GM21825 (cell line): ENCODE results near the gene FOXR1.

Experiments used
- ATAC-seq: cut with Tn5 transposase; IDR thresholded peaks from one replicate; pipeline ENCODE4 v1.9.1; 2021; ENCODE audit warnings: mild to moderate bottlenecking, moderate library complexity; ENCODE audit not compliant: unreplicated experiment

The FOXR1 gene

GRCh38 chr11:119025099-119025473 is 53.5 kb downstream of the FOXR1 start:
- ATAC-seq = no peak

- no peak for ATAC-seq
These were observed 54.0 kb downstream of the FOXR1 start for GRCh38 chr11:119025541-119025940.

GRCh38 chr11:119025978-119026766 is 54.6 kb downstream of the FOXR1 start:
- ATAC-seq = no peak

- ATAC-seq = no peak
These were observed 55.4 kb downstream of the FOXR1 start for GRCh38 chr11:119026970-119027369.

GRCh38 chr11:119027561-119028345 is 56.2 kb downstream of the FOXR1 start:
- ATAC-seq = no peak

GRCh38 chr11:119028346-119029068 is 56.9 kb downstream of the FOXR1 start:
- ATAC-seq = no peak

- ATAC-seq = no peak
These were observed 57.4 kb downstream of the FOXR1 start for GRCh38 chr11:119029069-119029339.

GRCh38 chr11:119029340-119030028 is 57.9 kb downstream of the FOXR1 start:
- no peak for ATAC-seq

- ATAC-seq = no peak
These were observed 58.4 kb downstream of the FOXR1 start for GRCh38 chr11:119030029-119030328.

GRCh38 chr11:119030329-119031047 is 58.9 kb downstream of the FOXR1 start, which contains the start of gene SLC37A4:
Gene SLC37A4, minus strand, starts transcription at chr11:119030877.
- peak; percentile 90 for ATAC-seq
